HTERT RPE-1 (cell line): Measurements from ENCODE around the gene CDC25B.
"Not testable (repeated sequence)": the region's sequence is repeated elsewhere in the genome, so short reads cannot be mapped to it uniquely, and the experiment has no call there.

Experiments used
- in situ Hi-C: fragments of 300-500 bp; cut with MboI; formaldehyde crosslinking; loops from 4 replicates; pipeline ENCODE4 v1.14.3; 2020; ENCODE audit warnings: low sequenced_read_pairs

The CDC25B gene

DNA sequence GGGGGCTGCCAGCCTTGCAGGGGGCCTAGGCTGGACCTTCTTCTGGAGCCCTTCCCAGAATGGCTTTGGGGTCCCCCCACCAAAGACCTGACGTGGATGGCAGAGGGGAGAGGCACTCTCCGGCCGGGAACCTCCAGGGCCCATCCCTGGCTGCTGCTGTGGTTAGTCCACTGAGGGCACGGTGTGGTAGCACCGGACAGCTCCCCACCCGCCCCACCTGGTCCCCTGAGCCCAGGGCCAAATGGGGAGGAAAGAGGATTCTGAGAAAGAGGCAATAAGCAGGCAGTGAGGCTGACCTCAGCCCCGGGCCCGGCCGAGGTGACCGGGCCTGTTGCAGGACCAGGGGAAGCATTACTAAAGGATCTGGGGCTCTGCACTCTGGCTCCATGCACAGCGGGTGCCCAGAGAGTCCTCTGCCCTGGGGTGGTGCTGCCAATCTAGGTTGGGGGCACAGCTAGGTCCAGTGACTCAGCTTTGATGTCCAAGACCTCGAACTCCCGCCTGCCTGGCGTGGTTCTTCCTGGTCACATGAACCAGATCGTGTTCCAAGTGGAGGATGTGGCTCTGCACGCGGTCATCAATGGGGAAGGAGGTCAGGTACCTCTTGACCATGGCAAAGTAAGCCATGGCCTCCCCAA is 11.8 kb upstream of the CDC25B start:
- in situ Hi-C loops = no loop called here

DNA sequence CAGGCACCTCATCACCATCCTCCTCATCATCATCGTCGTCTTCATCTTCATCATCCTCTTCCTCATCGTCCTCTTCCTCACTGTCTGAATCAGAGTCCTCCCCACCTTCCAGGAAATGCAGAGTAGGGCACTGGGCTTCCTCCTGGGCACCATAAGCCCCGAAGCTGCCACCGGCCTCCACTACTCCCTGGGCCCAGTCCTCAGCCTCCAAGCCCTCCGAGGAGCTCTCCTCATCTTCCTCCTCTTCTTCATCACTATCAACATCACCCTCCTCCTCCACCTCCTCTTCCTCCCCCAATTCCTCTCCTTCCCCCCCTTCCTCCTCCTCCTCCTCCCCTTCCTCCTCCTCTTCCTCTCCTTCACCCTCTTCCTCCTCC is 11.3 kb upstream of the CDC25B start:
- in situ Hi-C loops = no loop called here

DNA sequence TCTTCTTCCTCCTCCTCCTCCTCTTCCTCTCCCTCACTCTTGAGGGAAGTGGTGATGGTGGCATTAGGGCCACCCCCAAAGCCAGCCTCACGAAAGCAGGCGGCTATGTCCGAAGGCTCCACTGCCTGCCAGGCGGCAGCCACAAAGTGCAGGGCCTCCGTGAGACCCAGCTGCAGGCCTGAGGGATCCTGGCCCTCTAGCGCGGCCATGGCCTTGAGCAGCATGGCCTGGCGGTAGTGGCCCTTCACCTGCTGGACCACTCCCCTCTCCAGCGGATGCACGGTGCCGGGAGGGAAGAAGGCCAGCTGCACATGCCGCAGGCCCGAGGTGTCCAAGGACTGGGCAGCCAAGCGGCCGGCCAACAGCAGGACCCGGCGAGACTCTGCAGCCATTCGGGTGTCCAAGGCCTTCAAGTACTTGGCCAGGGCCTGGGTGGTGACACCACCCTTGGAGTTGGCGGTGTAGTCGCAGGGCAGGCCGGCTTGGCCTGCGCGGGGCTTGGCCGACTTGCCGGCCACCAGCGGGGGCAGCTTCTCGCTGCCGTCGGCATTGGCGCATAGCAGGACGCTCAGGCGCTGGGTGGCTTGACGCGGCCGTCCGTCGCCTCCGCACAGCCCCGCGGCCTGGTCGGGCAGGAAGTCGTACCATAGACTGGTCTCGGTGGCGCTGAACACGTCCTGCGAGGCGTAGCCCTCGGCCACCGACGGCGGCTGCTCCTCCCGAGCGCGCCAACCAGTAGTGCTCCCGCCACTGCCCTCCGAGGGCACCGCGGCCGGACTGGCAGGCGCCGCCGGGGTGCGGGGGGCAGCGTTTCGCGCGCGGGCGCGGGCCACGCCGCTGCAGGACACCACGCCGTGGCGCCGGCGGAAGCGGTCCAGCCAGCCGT is 10.6 kb upstream of the CDC25B start:
- in situ Hi-C loops = no loop called here

DNA sequence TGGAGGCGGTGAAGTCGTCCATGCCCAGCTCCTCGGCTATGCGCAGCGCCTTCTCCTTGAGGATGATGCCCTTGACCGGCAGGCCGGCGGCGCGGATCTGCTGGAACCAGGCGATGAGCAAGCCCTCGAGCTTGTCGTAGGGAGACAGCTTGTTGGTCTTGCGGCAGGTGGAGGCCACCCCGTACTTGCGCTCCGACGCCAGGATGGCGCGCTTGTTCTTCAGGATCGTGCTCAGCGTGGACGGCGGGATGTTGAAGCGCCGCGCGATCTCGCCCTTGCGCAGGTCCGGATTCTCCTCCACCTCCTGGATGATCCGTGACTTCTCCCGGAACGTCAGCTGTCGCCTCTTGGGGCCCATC is 10.0 kb upstream of the CDC25B start:
- in situ Hi-C loops = no loop called here

DNA sequence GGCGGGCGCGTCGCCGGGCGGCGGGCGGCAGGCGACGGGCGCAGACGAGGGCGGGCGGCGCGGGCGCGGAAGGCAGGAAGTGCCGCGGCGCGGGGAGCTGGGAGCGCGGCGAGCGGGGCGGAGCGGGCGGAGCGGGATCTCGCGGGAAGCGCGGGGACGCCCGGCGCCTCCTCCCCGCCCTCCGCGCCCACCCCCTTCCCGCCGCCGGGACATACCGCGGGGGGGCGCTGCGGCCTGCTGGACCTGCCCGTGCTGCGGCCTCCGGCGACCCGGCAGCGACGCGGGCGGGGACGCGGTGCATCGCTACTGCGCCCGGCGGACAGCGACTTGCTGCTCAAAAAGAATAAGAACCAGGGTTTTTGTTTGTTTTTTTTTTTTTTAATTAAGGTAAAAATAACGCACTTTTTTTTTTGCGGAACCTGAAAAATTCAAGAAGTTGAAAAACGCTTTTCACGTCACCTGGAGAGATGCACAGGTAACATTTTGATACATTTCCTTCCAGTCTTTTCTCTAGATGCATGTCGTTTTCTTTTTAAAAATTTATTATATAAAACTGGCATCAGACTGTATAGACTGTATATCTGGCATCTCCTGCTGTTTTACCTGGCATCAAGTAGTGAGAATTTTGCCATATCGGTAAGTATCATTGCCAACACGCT is 9.3 kb upstream of the CDC25B start, which contains the start of gene CENPB:
Gene CENPB (minus strand): TSS at position 76 of the 659 bp plus-strand sequence. CDS start 257 bp downstream, outside the sequence.
- in situ Hi-C loops = no loop called here

DNA sequence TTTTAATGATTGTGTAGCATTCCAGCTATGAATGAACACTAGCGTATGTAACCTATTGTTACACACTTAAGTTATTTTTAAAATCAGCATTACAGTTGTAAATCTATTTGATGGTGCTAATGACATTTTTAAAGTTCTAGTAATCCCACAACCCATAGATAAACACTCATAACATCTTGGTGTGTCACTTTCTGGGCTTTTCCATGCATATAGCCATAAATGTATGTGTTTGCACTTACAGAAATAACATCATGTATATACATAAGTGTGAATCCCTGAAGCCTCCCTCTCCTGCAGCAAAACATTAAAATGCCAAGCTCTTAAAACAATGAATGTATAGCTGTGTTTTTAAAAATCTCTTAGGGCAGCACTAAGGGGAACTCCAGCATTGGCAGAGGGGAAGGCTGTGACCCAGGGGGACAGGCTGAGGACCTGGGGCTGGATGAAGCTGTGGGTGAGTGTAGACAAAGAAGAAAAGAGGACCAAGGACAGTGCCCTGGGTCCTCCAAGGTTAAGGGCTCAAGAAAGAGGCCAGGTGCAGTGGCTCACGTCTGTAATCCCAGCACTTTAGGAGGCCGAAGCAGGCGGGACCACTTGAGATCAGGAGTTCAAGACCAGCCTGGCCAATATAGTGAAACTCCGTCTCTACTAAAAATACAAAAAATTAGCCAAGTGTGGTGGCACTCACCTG is 8.6 kb upstream of the CDC25B start:
- in situ Hi-C loops = no loop called here

DNA sequence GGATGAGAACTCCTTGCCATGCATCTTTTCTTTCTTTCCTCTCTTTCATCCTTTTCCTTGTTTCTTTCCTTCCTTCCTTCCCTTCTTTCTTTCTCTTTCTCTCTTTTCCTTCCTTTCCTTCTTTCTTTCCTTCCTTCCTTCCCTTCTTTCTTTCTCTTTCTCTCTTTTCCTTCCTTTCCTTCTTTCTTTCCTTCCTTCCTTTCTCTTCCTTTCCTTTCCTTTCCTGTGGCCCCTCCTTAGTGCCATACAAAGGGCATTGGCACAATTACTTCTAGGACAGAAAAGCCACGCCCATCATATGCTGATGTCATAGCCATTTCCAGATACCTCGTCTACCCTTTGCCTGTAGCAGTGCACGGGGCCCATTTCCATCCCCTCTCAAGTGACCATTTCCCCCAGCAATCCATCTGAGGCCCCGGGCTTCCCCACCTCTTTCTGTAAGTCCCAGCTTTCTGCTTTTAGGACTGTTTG is 7.4 kb upstream of the CDC25B start:
- in situ Hi-C loops = no loop called here

DNA sequence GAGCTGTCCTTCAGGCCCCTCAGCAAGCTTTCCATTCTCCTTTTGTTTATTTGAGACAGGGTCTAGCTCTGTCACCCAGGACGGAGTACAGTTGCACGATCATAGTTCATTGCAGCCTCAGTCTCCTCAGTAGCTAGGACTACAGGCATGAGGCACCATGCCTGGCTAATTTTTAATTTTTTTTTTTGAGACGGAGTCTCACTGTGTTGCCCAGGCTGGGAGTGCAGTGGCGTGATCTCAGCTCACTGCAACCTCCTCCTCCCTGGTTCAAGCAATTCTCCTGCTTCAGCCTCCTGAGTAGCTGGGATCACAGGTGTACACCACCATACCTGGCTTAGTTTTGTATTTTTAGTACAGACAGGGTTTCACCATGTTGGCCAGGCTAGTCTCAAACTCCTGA is 6.9 kb upstream of the CDC25B start:
- in situ Hi-C loops = not testable (repeated sequence)

DNA sequence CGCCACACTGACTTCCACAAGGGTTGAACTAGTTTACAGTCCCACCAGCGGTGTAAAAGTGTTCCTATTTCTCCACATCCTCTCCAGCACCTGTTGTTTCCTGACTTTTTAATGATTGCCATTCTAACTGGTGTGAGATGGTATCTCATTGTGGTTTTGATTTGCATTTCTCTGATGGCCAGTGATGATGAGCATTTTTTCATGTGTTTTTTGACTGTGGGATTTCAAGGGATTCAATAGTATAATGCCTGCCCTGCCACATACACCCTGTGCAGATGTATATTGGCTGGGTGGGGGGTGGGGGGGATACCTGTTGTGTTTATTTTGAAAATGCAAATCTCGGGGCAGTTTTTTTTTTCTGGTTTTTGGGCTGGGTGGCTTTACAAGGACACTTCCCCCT is 1.9 kb upstream of the CDC25B start:
- in situ Hi-C loops = not testable (repeated sequence)

DNA sequence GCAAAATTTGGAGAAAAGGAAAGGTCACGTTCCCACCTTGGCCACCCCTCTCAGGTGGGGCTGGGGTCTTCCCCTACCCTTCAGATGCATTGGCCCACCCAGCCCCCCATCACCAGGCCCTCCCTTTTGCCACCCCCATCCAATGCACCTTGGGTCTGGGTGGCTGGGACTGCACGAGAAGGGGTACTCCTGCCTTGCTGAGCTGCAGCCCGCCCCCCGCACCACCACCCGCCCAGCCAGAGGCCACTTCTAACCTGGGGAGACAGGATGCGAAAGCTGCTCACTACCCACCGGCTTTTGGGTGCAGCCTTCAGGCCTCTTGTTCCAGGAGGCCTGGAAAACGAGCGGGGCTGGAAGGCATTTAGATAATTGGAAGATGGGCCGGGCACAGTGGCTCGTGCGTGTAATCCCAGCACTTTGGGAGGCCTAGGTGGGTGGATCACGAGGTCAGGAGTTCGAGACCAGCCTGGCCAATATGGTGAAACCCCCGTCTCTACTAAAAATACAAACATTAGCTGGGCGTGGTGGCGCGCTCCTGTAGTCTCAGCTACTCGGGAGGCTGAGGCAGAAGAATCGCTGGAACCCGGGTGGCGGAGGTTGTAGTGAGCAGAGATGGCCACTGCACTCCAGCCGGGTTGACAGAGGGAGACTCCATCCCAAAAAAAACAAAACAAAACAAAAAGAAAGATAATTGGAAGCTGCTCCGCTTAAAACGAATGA is 1.2 kb upstream of the CDC25B start:
- in situ Hi-C loops = no loop called here

DNA sequence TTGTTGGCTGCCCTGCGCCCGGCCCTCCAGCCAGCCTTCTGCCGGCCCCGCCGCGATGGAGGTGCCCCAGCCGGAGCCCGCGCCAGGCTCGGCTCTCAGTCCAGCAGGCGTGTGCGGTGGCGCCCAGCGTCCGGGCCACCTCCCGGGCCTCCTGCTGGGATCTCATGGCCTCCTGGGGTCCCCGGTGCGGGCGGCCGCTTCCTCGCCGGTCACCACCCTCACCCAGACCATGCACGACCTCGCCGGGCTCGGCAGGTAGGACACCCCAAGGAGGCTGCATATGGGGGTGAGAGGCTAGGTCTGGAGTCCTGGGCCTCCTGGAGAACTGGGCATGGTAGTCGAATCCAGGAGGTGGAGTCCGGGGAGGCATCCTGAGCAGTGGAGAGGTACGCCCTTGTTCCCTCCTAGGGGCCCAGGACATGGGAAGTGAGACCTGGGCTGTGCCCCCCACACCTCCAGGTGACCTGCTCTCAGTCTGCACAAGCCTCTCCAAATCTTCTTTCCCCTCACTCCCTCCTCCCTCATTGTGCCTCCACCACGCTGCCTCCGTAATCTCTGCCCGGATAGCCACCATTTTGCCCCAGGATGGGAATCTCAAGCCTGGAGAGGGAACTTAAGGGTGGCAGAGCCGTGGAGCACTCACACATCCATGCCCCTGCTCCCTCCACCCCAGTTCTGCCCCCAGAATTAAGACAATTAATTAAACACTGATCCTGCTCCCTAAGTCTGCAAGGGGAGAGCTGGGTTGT is 541 bp downstream of the CDC25B start:
- in situ Hi-C loops = no loop called here

DNA sequence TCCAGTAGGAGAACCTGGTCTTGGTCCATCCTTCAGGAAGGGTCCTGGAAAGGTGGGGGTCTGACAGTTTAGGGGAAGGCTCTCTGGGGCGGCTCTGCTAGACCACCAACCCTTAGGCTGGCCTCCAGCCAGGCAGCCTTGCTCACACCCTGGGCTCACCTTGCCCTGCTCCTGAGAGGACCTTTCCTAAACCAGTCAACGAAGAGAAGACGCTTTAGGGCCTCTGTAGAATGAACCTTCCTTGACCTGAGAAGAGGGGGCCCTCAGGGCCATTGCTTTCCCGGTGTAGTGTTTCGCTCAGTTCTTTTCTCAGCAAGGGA is 1.1 kb downstream of the CDC25B start:
- in situ Hi-C loops = no loop called here

DNA sequence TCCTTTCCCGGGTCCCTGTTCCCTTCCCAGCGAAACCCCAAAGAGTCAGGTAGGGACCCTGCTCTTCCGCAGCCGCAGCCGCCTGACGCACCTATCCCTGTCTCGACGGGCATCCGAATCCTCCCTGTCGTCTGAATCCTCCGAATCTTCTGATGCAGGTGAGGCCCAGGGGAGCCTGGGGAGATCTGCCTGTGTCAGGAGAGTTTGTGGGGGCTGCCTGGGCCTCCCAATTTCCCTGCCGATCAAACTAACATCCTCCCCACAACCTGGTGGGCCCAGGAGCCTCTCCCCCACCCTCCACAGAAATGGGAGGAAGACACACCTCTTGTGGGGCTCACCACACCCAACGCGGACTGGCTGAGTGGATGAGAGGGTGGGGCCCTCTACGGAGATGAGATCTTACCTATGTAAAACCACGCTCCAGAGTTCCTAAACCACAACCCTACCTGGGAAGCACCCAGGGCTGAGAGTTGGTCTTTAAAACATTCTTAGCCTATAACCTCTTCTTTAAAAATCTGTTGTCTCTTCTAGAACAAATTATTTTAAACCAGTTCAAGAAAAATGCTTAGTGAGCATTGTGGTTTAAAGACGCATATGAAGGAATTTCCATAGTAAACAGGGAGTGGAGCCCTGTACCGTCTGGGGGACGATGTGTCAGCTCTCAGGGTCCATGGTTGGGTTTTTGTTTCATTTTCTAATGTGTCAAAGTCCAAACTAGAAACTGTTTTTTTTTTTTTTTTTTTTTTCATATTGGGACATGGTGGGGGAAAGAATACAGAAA is 1.7 kb downstream of the CDC25B start:
- in situ Hi-C loops = no loop called here

DNA sequence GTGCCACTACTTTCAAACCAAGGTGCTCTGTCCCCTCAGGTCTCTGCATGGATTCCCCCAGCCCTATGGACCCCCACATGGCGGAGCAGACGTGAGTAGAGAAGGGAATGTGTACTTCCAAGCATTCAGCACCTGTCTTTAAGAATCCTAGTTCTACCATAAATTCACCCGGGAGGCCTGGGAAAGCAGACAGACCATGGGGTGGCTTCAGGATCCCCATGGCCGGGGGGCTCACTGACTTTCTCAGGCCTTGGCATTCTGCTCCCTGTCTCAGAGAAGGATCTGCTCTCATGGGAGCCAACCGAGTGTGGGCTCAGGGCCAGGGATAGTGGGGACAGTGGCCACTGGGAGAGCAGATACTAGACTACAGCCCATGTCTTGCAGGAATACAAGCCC is 2.3 kb downstream of the CDC25B start:
- in situ Hi-C loops = no loop called here

DNA sequence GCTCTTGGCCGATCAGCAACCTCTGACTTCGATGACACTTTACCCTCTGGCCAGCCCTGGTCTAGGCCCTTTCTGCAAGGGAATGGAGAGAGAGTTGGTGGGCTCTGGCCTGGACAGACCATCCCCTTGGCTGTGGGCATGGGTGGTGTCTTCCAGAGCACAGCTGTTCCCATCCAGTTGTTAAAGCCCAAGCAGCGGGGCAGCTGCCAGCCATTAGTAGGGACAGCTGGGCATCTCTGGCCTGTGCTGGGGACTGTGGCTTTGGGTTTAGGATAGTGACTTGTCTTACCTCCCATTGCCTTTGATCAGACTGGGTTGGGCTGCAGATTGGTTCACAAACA is 2.8 kb downstream of the CDC25B start:
- in situ Hi-C loops = no loop called here

DNA sequence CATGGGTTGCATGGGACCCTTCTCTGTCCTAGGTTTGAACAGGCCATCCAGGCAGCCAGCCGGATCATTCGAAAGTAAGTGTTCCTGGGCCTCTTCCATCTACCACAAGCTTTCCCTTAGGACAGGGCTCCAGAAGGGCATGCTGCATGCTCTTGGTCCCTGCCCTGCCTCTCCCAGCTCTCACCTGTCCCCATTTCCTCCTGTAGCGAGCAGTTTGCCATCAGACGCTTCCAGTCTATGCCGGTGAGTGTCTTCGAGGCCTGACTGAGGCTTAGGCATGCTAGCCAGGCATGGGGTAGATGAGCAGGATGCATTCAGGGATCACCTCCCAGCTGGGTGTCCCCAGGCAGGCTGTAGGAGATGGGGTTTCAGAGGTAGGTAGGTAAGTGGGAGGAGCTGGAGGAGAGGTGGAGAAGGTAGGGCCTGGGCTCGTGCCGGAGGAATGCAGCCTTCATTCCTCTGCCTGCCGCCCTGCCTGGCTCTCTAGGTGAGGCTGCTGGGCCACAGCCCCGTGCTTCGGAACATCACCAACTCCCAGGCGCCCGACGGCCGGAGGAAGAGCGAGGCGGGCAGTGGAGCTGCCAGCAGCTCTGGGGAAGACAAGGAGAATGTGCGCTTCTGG is 4.3 kb downstream of the CDC25B start:
- in situ Hi-C loops = no loop called here

DNA sequence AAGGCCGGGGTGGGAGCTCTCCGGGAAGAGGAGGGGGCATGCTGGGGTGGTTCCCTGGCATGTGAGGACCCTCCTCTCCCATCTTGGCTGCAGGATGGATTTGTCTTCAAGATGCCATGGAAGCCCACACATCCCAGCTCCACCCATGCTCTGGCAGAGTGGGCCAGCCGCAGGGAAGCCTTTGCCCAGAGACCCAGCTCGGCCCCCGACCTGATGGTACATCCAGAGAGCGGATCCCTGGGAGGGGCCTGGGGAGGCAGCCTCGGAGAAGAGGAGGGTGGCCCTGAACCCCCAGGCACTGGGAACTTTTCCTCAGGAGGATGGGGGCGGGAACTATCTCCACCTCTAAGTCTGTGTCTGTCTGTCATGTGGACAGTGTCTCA is 4.8 kb downstream of the CDC25B start:
- in situ Hi-C loops = no loop called here

DNA sequence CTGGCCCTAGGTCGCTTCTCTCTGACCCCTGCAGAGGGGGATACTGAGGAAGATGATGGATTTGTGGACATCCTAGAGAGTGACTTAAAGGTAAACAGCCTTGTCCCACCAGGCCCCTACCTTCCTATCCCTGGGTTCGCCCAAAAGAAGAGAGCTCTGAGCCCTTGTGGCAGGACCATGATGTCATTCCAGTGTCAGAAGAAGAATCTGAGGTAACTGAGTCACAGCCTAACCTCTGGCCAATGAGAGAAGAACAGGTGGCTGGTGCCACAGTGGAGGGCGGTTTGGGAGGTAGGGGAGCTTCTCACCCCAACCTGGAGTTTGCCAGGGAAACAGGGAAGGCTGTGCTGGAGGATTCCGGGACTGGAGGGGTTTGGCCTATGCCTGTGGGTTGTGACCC is 5.2 kb downstream of the CDC25B start:
- in situ Hi-C loops = no loop called here

DNA sequence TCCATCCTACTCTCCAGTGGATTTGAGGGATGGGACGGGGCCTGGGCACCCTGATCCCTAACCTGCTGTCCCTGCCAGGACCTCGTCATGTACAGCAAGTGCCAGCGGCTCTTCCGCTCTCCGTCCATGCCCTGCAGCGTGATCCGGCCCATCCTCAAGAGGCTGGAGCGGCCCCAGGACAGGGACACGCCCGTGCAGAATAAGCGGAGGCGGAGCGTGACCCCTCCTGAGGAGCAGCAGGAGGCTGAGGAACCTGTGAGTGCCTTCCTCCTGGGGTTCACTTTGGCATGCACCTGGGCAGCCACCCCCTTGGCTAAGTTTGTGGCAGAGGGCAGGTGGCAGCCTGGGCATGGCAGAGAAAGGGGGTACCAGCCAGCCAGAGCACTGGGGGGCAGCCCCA is 5.7 kb downstream of the CDC25B start:
- in situ Hi-C loops = no loop called here
